GM19238 (cell line): Measurements from ENCODE around the gene ABHD3.
"Not testable (repeated sequence)": the region's sequence is repeated elsewhere in the genome, so short reads cannot be mapped to it uniquely, and the experiment has no call there.

Experiments
- DNase-seq: peaks from one replicate; pipeline ENCODE4 v3.0.0; 2011; ENCODE audit warnings: low spot score; ENCODE audit not compliant: insufficient read length

Gene ABHD3

GRCh38 chr18:21652073-21652472 is 52.5 kb downstream of the ABHD3 start:
- no peak for DNase-seq

- no peak for DNase-seq
Observed at GRCh38 chr18:21650311-21650710, 54.3 kb downstream of the ABHD3 start.

- DNase-seq = not testable (repeated sequence)
Observed at GRCh38 chr18:21640375-21640774, 64.2 kb downstream of the ABHD3 start.

- DNase-seq = no peak
Observed at GRCh38 chr18:21638822-21639221, 65.8 kb downstream of the ABHD3 start.

- no peak for DNase-seq
Observed at GRCh38 chr18:21636769-21637168, 67.8 kb downstream of the ABHD3 start.

GRCh38 chr18:21634588-21635199 is 69.9 kb downstream of the ABHD3 start:
- DNase-seq = no peak

GRCh38 chr18:21632393-21632792 is 72.2 kb downstream of the ABHD3 start:
- DNase-seq = no peak

- no peak for DNase-seq
Observed at GRCh38 chr18:21629089-21629832, 75.3 kb downstream of the ABHD3 start.

GRCh38 chr18:21621640-21622039 is 82.9 kb downstream of the ABHD3 start:
- not testable (repeated sequence) for DNase-seq

GRCh38 chr18:21612125-21613039 is 92.2 kb downstream of the ABHD3 start, which contains the start of gene SNRPD1:
Gene SNRPD1 (plus strand): TSS chr18:21612314. CDS start chr18:21612430, 116 bp downstream.
- peak; percentile 92 for DNase-seq

GRCh38 chr18:21611401-21612124 is 93.0 kb downstream of the ABHD3 start:
- not testable (repeated sequence) for DNase-seq

- no peak for DNase-seq
Observed at GRCh38 chr18:21605213-21605612, 99.4 kb downstream of the ABHD3 start.

- DNase-seq = no peak
Observed at GRCh38 chr18:21604671-21605070, 99.9 kb downstream of the ABHD3 start.

GRCh38 chr18:21602299-21602587 is 102.3 kb downstream of the ABHD3 start:
- DNase-seq = no peak
